NT2/D1 (cell line): ENCODE measurements around the gene BOC.

Source experiments
- YY1 ChIP-seq: IDR thresholded peaks from 2 replicates; pipeline ENCODE4 v1.6.1; 2011; ENCODE audit not compliant: insufficient read length, insufficient read depth
- ZNF274 ChIP-seq: IDR thresholded peaks from 2 replicates; pipeline ENCODE4 v1.6.1; 2011; ENCODE audit warnings: mild to moderate bottlenecking, low read depth, low read length

GRCh38 chr3:113284453-113285050 lies 73.2 kb downstream of the BOC start:
- TF ChIP-seq YY1 (no peak), ZNF274 (no peak)
